ENCODE measurements around the gene UBE2J2.

GRCh38 chr1:1305300-1306069 lies 31.8 kb upstream of the UBE2J2 start:
- TF ChIP-seq CTCF (IDR thresholded peaks at IDR 0.05; ENCODE audit: low read length) (no peak), EZH2 (IDR thresholded peaks at IDR 0.05; ENCODE audit: borderline replicate concordance, low read length) (no peak)
